ENCODE data around the gene ECI2. TPM values are rescaled to one million over a fixed set of nuclear protein-coding genes. Genes with fewer than 3 reads are reported as not detected.

ECI2 gene
- total RNA-seq, 1 donor from 2014 or later, result 30.4 TPM

Other genes starting within 250 kb of the ECI2 start
- not detected in 2 replicates for gene FAM217A, start 56.4 kb downstream of the ECI2 start, total RNA-seq

All from T-helper 2 cell treated with Interferon-gamma antibody and Interleukin-4, amounts not matched to agents 100 ng/mL and 5 ng/mL, for 36 hours (primary cell).